Measurements from ENCODE around the gene CRYBG3.

Gene CRYBG3

GRCh38 chr3:97971679-97972567 is 150.1 kb downstream of the CRYBG3 start, which contains the start of gene RIOX2:
TSS of gene RIOX2 (minus strand) at chr3:97972431. CDS start at chr3:97967593, 4,838 bp downstream.
- DNase-seq (ENCODE audit: low spot score) = peak; percentile 72

- no peak for DNase-seq (ENCODE audit: low spot score)
Observed at GRCh38 chr3:97972976-97973375, 151.2 kb downstream of the CRYBG3 start.

- DNase-seq (ENCODE audit: low spot score) = no peak
Observed at GRCh38 chr3:97974996-97975395, 153.2 kb downstream of the CRYBG3 start.

- no peak for DNase-seq (ENCODE audit: low spot score)
Observed at GRCh38 chr3:97975466-97975865, 153.7 kb downstream of the CRYBG3 start.

- DNase-seq (ENCODE audit: low spot score) = no peak
Observed at GRCh38 chr3:97979610-97980009, 157.8 kb downstream of the CRYBG3 start.

- DNase-seq (ENCODE audit: low spot score) = no peak
Observed at GRCh38 chr3:97981886-97982285, 160.1 kb downstream of the CRYBG3 start.

GRCh38 chr3:97983933-97984491 is 162.2 kb downstream of the CRYBG3 start:
- no peak for DNase-seq (ENCODE audit: low spot score)

- no peak for DNase-seq (ENCODE audit: low spot score)
Observed at GRCh38 chr3:97987306-97987705, 165.5 kb downstream of the CRYBG3 start.

- no peak for DNase-seq (ENCODE audit: low spot score)
Observed at GRCh38 chr3:97988784-97989568, 167.2 kb downstream of the CRYBG3 start.

- DNase-seq (ENCODE audit: low spot score) = no peak
Observed at GRCh38 chr3:97990624-97991292, 168.9 kb downstream of the CRYBG3 start.

- no peak for DNase-seq (ENCODE audit: low spot score)
Observed at GRCh38 chr3:97991293-97991682, 169.5 kb downstream of the CRYBG3 start.

GRCh38 chr3:97992547-97993173 is 170.8 kb downstream of the CRYBG3 start:
- DNase-seq (ENCODE audit: low spot score) = no peak

- no peak for DNase-seq (ENCODE audit: low spot score)
Observed at GRCh38 chr3:97993526-97993925, 171.7 kb downstream of the CRYBG3 start.

GRCh38 chr3:97994328-97994945 is 172.6 kb downstream of the CRYBG3 start:
- DNase-seq (ENCODE audit: low spot score) = no peak

Measured in SW480 (cell line).